Neuronal stem cell (in vitro differentiated cells): ENCODE measurements around the gene CAVIN1.
A peak's percentile ranks its signal among the peaks of the same experiment; 100 is the strongest.

ENCODE experiments used
- DNase-seq: peaks from one replicate; pipeline ENCODE4 v3.0.0-alpha.2; 2013; ENCODE audit warnings: low spot score
- H2AFZ ChIP-seq: one replicate; pipeline ENCODE4 v1.6.1; 2013; ENCODE audit warnings: mild to moderate bottlenecking, low read length, inconsistent platforms
- H2AK5ac ChIP-seq: 2 replicates; pipeline ENCODE4 v1.6.1; 2013; ENCODE audit warnings: low read depth, mild to moderate bottlenecking, inconsistent platforms, low read length, moderate library complexity, mixed read lengths
- H2BK120ac ChIP-seq: 2 replicates; pipeline ENCODE4 v1.6.1; 2013; ENCODE audit warnings: low read depth, mild to moderate bottlenecking, inconsistent platforms, low read length, moderate library complexity, mixed read lengths
- H2BK12ac ChIP-seq: one replicate; pipeline ENCODE4 v1.6.1; 2013; ENCODE audit warnings: low read length, inconsistent platforms
- H2BK15ac ChIP-seq: 2 replicates; pipeline ENCODE4 v1.6.1; 2013; ENCODE audit warnings: mild to moderate bottlenecking, low read length, inconsistent platforms, mixed read lengths
- H2BK5ac ChIP-seq: one replicate; pipeline ENCODE4 v1.6.1; 2013; ENCODE audit warnings: inconsistent platforms, mild to moderate bottlenecking, low read length, moderate library complexity
- H3K14ac ChIP-seq: one replicate; pipeline ENCODE4 v1.6.1; 2013; ENCODE audit warnings: low read length, inconsistent platforms
- H3K18ac ChIP-seq: 2 replicates; pipeline ENCODE4 v1.6.1; 2013; ENCODE audit warnings: low read length, inconsistent platforms
- H3K23ac ChIP-seq: 2 replicates; pipeline ENCODE4 v1.6.1; 2013; ENCODE audit warnings: low read depth, mild to moderate bottlenecking, mixed read lengths, low read length, inconsistent platforms; ENCODE audit not compliant: poor library complexity
- H3K27ac ChIP-seq: replicated peaks from 3 replicates; pipeline ENCODE4 v1.5.1; 2013; ENCODE audit warnings: low read length, inconsistent platforms
- H3K27me3 ChIP-seq, 3 experiments: 2 replicates each; pipeline ENCODE4 v1.6.1; 2013; ENCODE audit warnings: low read length in 3 of 3, mild to moderate bottlenecking in 2 of 3, inconsistent platforms in 1 of 3, low read depth in 1 of 3, mixed read lengths in 1 of 3, moderate library complexity in 1 of 3; ENCODE audit not compliant: control insufficient read depth in 3 of 3, insufficient read depth in 3 of 3
- H3K36me3 ChIP-seq, 2 donors: replicated peaks in 1 of 2; 2 replicates each; pipeline ENCODE4 v1.6.1; 2013; ENCODE audit warnings: low read length in 2 of 2; ENCODE audit not compliant: control insufficient read depth in 2 of 2, insufficient read depth in 2 of 2
- H3K4ac ChIP-seq: 2 replicates; pipeline ENCODE4 v1.6.1; 2013; ENCODE audit warnings: inconsistent platforms, mild to moderate bottlenecking, low read length, moderate library complexity
- H3K4me1 ChIP-seq, 2 donors: 1 replicate in 1 of 2; 2 replicates in 1 of 2; pipeline ENCODE4 v1.6.1; 2013; ENCODE audit warnings: low read length in 2 of 2, low read depth in 1 of 2; ENCODE audit not compliant: control insufficient read depth in 2 of 2, insufficient read depth in 1 of 2
- H3K4me2 ChIP-seq: one replicate; pipeline ENCODE4 v1.6.1; 2013; ENCODE audit warnings: mild to moderate bottlenecking, low read length, inconsistent platforms; ENCODE audit not compliant: insufficient read depth, poor library complexity, severe bottlenecking
- H3K4me3 ChIP-seq, 2 donors: 2 replicates each; pipeline ENCODE4 v1.5.1; 2013; ENCODE audit warnings: low read length in 2 of 2, mild to moderate bottlenecking in 2 of 2, inconsistent platforms in 1 of 2, moderate library complexity in 1 of 2
- H3K79me1 ChIP-seq: one replicate; pipeline ENCODE4 v1.6.1; 2013; ENCODE audit warnings: low read depth, mild to moderate bottlenecking, inconsistent platforms, low read length, moderate library complexity
- H3K9ac ChIP-seq: one replicate; pipeline ENCODE4 v1.6.1; 2013; ENCODE audit warnings: mild to moderate bottlenecking, low read depth, low read length, inconsistent platforms; ENCODE audit not compliant: poor library complexity
- H3K9me3 ChIP-seq, 2 donors: replicated peaks in 1 of 2; 2 replicates each; pipeline versions ENCODE3 to v1.6.1; 2013; ENCODE audit warnings: low read length in 2 of 2, mild to moderate bottlenecking in 2 of 2, inconsistent platforms in 1 of 2, low read depth in 1 of 2, mixed read lengths in 1 of 2, moderate library complexity in 1 of 2; ENCODE audit not compliant: control insufficient read depth in 2 of 2, insufficient read depth in 1 of 2
- H4K8ac ChIP-seq: one replicate; pipeline ENCODE4 v1.6.1; 2013; ENCODE audit warnings: low read depth, mild to moderate bottlenecking, inconsistent platforms, low read length, moderate library complexity
- H4K91ac ChIP-seq: one replicate; pipeline ENCODE4 v1.6.1; 2013; ENCODE audit warnings: low read length, low read depth, mild to moderate bottlenecking, inconsistent platforms; ENCODE audit not compliant: poor library complexity
- WGBS, 2 donors: extraction: QIAGEN DNeasy Blood & Tissue Kit; methylation state at CpG; one replicate each; pipeline ENCODE4 v1.1.7; 2013; ENCODE audit warnings: missing lambda C conversion rate in 2 of 2, mixed read lengths in 1 of 2; ENCODE audit not compliant: insufficient read length in 2 of 2, insufficient replicate concordance in 1 of 2; ENCODE audit errors: extremely low coverage in 2 of 2; 5-methylcytosine and 5-hydroxymethylcytosine counted together

The CAVIN1 gene

GRCh38 chr17:42386777-42387657, 36.0 kb downstream of the CAVIN1 start:
- H4K8ac ChIP-seq = no peak overlapping the region
- H3K23ac ChIP-seq = no peak overlapping the region
- H3K9ac ChIP-seq = no peak overlapping the region
- peaks cover 6 to 12% of the 10 kb centered on the region in 2 donors for H3K4me1 ChIP-seq
- no peak overlapping the region for H3K4ac ChIP-seq
- H3K79me1 ChIP-seq = peaks cover 8% of the 10 kb centered on the region
- H3K4me2 ChIP-seq = peak overlapping the region; percentile 83
- H2BK15ac ChIP-seq = no peak overlapping the region
- H3K27ac ChIP-seq = no peak overlapping the region
- H2AFZ ChIP-seq = no peak overlapping the region
- H2BK120ac ChIP-seq = no peak overlapping the region
- H2AK5ac ChIP-seq = no peak overlapping the region
- H4K91ac ChIP-seq = no peak overlapping the region
- peaks cover 0 to 7% of the 10 kb centered on the region in 2 donors for H3K9me3 ChIP-seq
- peaks cover 2 to 29% of the 10 kb centered on the region in 2 donors for H3K36me3 ChIP-seq
- H2BK5ac ChIP-seq = peak overlapping the region; percentile 95
- no peaks in the 10 kb centered on the region for H3K27me3 ChIP-seq
- no peak overlapping the region for H3K18ac ChIP-seq
- no peak overlapping the region for H3K14ac ChIP-seq
- H3K4me3 ChIP-seq = peak overlapping the region; percentile 91 to 96
- no peak for DNase-seq
- no CpG with 5 or more reads among the region's 8 CpGs for WGBS, 2 donors
- no peak overlapping the region for H2BK12ac ChIP-seq

DNA sequence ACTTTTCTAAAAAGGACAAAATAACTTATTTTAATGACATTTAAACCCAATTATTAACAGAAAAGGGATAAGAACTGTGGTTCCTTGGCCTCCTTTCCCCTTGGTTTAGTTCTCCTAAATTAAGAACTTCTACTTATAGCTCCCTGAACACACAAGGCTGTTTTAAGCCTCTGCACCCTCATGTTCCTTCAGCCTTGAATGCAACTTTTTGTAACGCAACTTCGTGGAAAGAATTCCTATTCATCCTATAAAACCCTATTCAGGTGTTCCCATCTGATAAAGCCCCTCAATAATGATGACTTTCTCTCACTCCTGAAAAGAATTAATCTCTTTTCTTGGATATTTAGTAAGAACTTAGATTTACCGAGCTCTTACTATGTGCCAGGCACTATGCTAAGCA, 41.2 kb downstream of the CAVIN1 start:
- no peak overlapping the region for H3K18ac ChIP-seq
- peak overlapping the region; percentile 50 for H3K27ac ChIP-seq
- no peak overlapping the region for H4K8ac ChIP-seq
- H2BK12ac ChIP-seq = no peak overlapping the region
- no peak overlapping the region for H2BK5ac ChIP-seq
- no peak overlapping the region for H3K23ac ChIP-seq
- H3K4me3 ChIP-seq = no peak overlapping the region
- no peak overlapping the region for H2AFZ ChIP-seq
- H3K14ac ChIP-seq = no peak overlapping the region
- H3K4me2 ChIP-seq = no peak overlapping the region
- DNase-seq = no peak
- H3K27me3 ChIP-seq = no peaks in the 10 kb centered on the region
- no peak overlapping the region for H2AK5ac ChIP-seq
- H4K91ac ChIP-seq = no peak overlapping the region
- H3K36me3 ChIP-seq = peaks cover 0 to 60% of the 10 kb centered on the region in 2 donors
- no peak overlapping the region for H3K4ac ChIP-seq
- H2BK15ac ChIP-seq = no peak overlapping the region
- no CpG with 5 or more reads among the region's 3 CpGs for WGBS, 2 donors
- H3K4me1 ChIP-seq = peaks cover 4 to 16% of the 10 kb centered on the region in 2 donors
- peaks cover 6% of the 10 kb centered on the region for H3K79me1 ChIP-seq
- H3K9me3 ChIP-seq = peaks cover 0 to 15% of the 10 kb centered on the region in 2 donors
- H2BK120ac ChIP-seq = no peak overlapping the region
- no peak overlapping the region for H3K9ac ChIP-seq

- no peak overlapping the region for H3K23ac ChIP-seq
- H3K9me3 ChIP-seq = peaks cover 0 to 15% of the 10 kb centered on the region in 2 donors
- H3K4me2 ChIP-seq = no peak overlapping the region
- peaks cover 0 to 59% of the 10 kb centered on the region in 2 donors for H3K36me3 ChIP-seq
- DNase-seq = no peak
- no peak overlapping the region for H3K9ac ChIP-seq
- H2BK15ac ChIP-seq = no peak overlapping the region
- H3K4me3 ChIP-seq = no peak overlapping the region
- peaks cover 4 to 12% of the 10 kb centered on the region in 2 donors for H3K4me1 ChIP-seq
- H3K79me1 ChIP-seq = peaks cover 6% of the 10 kb centered on the region
- H2BK120ac ChIP-seq = no peak overlapping the region
- H3K18ac ChIP-seq = no peak overlapping the region
- H2BK5ac ChIP-seq = no peak overlapping the region
- H4K91ac ChIP-seq = no peak overlapping the region
- H2BK12ac ChIP-seq = no peak overlapping the region
- H4K8ac ChIP-seq = no peak overlapping the region
- H3K4ac ChIP-seq = no peak overlapping the region
- H3K27me3 ChIP-seq = no peaks in the 10 kb centered on the region
- no CpG with 5 or more reads among the region's 3 CpGs for WGBS, 2 donors
- no peak overlapping the region for H2AK5ac ChIP-seq
- H3K14ac ChIP-seq = no peak overlapping the region
- no peak overlapping the region for H3K27ac ChIP-seq
- no peak overlapping the region for H2AFZ ChIP-seq
Observed at GRCh38 chr17:42380935-42381334, 42.1 kb downstream of the CAVIN1 start.

GRCh38 chr17:42378959-42379594, 44.0 kb downstream of the CAVIN1 start:
- H2AFZ ChIP-seq = no peak overlapping the region
- H3K14ac ChIP-seq = no peak overlapping the region
- no peak overlapping the region for H3K4ac ChIP-seq
- H2BK5ac ChIP-seq = no peak overlapping the region
- H3K4me1 ChIP-seq = peaks cover 4 to 12% of the 10 kb centered on the region in 2 donors
- no peak overlapping the region for H2BK12ac ChIP-seq
- no peak overlapping the region for H4K8ac ChIP-seq
- no peak overlapping the region for H4K91ac ChIP-seq
- no peak overlapping the region for H3K4me2 ChIP-seq
- no peak overlapping the region for H2AK5ac ChIP-seq
- H3K23ac ChIP-seq = no peak overlapping the region
- no CpG with 5 or more reads among the region's 6 CpGs for WGBS, 2 donors
- no peak overlapping the region for H2BK120ac ChIP-seq
- no peak overlapping the region for H3K18ac ChIP-seq
- DNase-seq = no peak
- no peaks in the 10 kb centered on the region for H3K27me3 ChIP-seq
- peaks cover 6% of the 10 kb centered on the region for H3K79me1 ChIP-seq
- H3K27ac ChIP-seq = peak overlapping the region; percentile 60
- no peak overlapping the region for H3K4me3 ChIP-seq
- no peak overlapping the region for H3K9ac ChIP-seq
- H3K9me3 ChIP-seq = peaks cover 0 to 15% of the 10 kb centered on the region in 2 donors
- no peak overlapping the region for H2BK15ac ChIP-seq
- peaks cover 0 to 54% of the 10 kb centered on the region in 2 donors for H3K36me3 ChIP-seq
